ENCODE results near the gene FPR3.

GRCh38 chr19:51799034-51799773 lies 4.2 kb downstream of the FPR3 start:
- TF ChIP-seq YY2 (tag by site-specific recombination; IDR thresholded peaks at IDR 0.05) (no peak), TRIM28 (IDR thresholded peaks at IDR 0.05; ENCODE audit: borderline replicate concordance, low read length) (no peak)
- TF ChIP-seq, protein P1, sequence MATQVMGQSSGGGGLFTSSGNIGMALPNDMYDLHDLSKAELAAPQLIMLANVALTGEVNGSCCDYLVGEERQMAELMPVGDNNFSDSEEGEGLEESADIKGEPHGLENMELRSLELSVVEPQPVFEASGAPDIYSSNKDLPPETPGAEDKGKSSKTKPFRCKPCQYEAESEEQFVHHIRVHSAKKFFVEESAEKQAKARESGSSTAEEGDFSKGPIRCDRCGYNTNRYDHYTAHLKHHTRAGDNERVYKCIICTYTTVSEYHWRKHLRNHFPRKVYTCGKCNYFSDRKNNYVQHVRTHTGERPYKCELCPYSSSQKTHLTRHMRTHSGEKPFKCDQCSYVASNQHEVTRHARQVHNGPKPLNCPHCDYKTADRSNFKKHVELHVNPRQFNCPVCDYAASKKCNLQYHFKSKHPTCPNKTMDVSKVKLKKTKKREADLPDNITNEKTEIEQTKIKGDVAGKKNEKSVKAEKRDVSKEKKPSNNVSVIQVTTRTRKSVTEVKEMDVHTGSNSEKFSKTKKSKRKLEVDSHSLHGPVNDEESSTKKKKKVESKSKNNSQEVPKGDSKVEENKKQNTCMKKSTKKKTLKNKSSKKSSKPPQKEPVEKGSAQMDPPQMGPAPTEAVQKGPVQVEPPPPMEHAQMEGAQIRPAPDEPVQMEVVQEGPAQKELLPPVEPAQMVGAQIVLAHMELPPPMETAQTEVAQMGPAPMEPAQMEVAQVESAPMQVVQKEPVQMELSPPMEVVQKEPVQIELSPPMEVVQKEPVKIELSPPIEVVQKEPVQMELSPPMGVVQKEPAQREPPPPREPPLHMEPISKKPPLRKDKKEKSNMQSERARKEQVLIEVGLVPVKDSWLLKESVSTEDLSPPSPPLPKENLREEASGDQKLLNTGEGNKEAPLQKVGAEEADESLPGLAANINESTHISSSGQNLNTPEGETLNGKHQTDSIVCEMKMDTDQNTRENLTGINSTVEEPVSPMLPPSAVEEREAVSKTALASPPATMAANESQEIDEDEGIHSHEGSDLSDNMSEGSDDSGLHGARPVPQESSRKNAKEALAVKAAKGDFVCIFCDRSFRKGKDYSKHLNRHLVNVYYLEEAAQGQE (tag by site-specific recombination; IDR thresholded peaks at IDR 0.05), result no peak
